Measurements from ENCODE around the gene CLVS2.

CLVS2 gene

DNA sequence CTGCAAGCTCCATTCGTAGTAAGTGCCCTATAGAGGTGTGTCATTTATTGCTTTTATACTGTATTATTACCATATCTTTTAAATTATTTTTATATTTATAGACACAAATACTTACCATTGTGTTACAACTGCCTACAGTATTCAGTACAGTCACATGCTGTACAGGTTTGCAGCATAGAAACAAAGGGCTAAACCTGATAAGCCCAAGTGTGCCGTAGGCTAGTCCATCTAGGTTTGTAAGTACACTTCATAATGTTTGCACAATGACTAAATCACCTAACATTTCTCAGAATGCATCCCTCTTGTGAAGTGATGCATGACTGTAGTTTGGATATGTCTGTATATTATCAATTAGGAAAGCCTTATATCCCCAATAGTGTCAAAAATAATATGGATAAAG, 122.8 kb downstream of the CLVS2 start:
- no peak overlapping the region for H3K9ac ChIP-seq (ENCODE audit: insufficient read length, low read depth)
- H3K36me3 ChIP-seq (ENCODE audit: insufficient read depth, insufficient read length, low read length), result no peaks in the 10 kb centered on the region
- no peaks in the 10 kb centered on the region for H3K27me3 ChIP-seq (ENCODE audit: insufficient read depth, insufficient read length)
- TF ChIP-seq YY1 (IDR thresholded peaks at IDR 0.05; ENCODE audit: insufficient read depth, insufficient read length) (no peak), ZNF274 (IDR thresholded peaks at IDR 0.05; ENCODE audit: low read depth, low read length) (no peak), SUZ12 (IDR thresholded peaks at IDR 0.05; ENCODE audit: extremely low read depth, insufficient read depth, insufficient read length) (no peak)
- no peak overlapping the region for H3K4me3 ChIP-seq (ENCODE audit: insufficient read length, low read depth)
- no peak for DNase-seq (ENCODE audit: low read depth, low spot score)
- no peaks in the 10 kb centered on the region for H3K4me1 ChIP-seq (ENCODE audit: insufficient read depth, insufficient read length)
- no peaks in the 10 kb centered on the region for H3K9me3 ChIP-seq (ENCODE audit: insufficient read depth, low read length)
